Stimulated activated CD8-positive, alpha-beta memory T cell treated with anti-CD3 and anti-CD28 coated beads, Interleukin-15, amount 100 ng/mL, for 4 hours (primary cell): ENCODE measurements around the gene BMF.

Experiments
- DNase-seq, 2 donors: peaks; one replicate each; pipeline ENCODE4 v3.0.0-alpha.2; 2020; ENCODE audit warnings: low read depth in 2 of 2

The BMF gene

DNA sequence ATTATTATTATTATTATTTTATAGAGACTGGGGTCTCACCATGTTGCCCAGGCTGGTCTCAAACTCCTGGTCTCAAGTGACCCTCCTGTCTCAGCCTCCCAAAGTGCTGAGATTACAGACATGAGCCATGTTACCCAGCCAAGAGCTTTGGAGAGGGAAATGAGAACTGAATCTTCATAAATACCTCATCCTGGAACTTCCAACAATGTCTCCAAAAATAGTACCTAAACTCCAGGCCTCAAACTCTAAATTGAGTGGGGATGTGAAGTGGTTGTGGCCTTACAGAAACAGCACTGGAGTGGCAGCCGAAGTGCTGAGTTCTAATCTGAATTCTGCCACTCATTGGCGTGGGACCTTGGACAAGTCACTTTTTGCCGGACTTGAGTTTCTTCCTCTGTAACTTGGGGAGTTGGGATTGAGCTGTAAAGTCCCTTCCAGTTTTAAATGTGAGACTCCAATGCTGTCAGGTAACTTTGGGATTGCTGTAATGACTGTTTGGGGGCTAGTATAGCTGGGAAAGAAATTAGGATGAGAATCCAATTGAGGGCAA lies 59.7 kb downstream of the BMF start:
- DNase-seq, result no peak

DNA sequence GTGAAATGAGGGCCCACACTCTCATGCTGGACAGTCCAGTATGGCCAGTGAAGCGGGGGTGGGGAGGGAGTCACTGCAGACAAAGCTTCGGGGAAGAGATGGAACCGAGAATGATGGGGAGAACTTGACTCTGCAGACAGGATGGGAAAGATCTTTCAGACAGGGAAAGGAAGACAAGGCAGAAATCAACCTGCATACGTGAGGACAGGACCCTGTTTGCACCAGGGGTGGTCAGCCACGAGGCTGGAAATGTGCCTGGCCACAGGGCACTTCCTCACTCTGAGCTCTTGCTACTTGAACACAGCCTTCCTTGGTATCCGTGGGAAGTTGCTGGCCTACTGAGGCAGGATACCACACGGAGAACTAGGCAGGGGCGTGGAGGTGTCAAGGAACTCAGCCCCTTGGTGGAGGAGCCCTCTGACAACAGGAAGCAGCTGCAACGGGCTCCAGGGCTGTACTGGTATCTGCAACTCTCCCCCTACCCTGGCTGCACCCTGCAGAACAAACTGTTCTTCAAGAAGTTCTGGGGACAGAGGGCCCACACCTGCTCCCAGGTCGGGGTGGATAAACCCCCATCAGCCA lies 60.4 kb downstream of the BMF start:
- no peak for DNase-seq

DNA sequence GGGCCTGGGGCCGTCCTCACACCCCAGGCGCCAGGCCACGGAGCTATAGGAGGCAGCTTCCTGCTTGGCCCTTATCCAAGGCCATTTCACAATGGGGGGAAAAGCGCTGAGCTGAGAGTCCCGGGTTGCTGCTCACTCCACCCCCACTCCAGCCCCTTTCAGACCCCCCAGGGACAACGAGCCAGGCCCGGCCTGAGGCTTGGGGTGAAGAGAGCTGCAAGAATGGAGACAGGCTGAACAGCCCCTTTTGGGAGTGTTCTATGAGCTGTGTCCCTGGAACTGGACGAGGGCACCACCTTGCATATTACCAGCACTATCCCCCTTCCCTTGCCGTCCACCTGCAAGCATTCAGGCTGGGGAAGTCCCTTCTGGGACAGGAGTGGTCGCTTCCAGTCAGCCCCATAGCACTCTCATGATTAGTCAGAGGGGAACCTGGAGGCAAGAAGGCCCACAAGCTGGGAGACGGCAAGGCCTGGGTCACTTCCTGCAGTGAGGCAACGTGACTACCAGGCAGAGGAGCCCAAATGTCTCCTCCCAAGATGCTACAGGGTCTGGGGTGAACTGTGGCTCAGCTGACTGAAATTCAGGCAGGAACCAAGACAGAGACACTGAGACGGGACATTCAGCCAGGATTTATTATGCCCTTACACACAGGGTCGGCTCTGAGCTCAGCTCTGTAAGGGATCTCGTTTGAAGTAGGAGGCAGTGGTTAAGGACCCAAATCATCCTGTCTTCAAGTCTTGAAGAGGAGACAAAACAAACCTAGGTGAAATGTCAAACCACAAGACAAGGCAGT lies 61.1 kb downstream of the BMF start:
- peak; percentile 39 to 44 for DNase-seq

DNA sequence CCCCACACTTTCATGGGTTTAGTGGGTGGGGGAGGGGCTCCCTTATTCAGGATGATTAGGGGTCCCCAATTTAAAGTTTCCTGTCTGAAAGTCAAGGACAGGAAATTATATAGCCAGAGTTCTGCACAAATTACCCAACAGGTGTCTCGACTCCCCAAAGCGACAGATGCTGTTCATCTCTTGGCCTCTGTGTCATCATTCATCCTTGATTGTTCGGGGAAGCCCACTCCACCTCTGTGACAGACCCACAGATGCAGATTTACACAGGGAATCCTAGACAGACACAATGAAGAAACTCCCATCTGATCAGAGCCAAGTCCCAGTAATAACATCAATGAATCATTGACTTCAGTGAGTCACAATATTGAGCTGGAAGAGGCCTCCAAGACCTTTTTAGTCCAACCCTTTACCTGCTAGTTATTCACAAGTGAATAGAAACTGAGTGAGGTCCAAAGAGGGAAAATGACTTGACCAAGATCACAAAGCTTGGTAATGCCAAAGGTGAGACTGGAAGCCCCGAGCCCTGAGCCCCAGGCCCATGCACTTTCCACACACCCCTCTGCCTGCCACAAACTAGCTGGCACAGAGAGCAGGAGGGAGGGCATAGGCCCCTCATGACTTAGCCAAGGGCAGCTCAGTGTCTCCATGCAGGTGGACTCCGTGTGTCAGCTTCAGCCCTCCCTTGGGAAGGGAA lies 61.8 kb downstream of the BMF start:
- DNase-seq, result no peak

DNA sequence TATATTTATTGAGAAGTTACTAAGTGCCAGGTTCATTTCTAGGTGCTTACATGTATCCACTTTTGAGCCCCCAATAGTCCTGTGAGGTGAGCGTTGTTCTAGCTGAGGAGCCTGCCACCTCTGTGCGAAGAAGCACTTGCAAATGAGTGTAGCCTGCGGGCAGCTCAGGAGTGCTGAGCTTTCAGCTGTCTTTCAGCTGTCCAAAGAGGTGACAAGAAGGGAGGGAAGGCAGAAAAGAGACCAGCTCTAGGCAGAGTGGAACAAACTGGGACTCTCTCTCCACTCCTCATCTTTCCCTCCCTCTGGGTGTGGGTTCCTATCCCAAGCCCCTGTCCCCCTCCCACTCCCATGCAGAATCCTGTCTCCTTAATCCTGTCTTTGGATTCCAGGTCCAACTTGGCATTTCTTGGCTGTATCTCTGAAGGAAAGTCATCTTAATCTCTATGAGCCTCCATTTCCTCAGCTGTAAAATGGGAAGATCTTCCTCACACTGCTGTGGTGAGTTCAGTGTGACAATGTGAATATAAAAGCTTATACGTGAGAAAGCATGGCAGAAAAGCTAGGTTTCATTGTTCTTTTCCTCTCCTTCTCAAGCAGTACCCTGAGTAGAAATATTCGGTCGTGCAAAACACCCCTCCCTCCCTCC lies 63.0 kb downstream of the BMF start:
- no peak for DNase-seq

DNA sequence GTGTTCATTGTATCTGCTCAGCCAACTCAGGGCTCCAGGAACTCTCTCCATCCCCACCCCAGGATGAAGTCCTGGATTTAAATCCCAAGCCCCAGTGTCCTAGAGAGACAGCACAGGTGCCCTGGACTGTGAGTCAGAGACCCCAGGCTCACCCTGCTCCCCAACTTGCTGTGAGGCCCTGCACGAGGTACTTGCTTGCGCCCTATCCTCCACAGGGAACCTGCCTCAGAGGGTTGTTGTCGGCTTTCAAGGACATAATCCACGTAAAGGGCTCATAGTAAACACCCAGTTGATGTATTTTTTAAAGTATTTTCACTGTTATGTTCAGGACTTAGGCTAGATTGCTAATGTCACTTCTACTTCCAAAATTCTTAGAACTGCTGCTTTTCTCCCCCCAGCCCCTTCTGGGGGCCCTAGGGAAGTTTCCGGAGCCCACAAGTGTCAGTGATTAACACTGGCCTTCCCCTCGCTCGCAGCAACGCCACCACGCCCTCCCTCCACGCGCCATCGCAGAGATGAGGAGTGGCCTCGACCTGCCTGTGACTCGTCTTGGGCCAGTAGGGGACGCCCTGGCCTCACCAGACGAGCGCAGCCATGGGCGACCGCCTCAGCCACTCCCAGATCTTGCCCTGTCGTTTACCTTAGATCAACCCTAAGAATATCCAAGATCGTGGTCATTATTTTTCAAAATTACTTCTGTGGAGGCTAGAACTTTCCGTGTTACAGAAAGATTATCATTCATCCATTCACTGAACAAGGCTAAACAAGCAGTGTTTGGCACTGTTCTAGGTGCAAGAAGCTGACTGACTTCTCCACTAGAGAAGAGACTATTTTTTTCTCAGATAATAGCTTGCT lies 63.7 kb downstream of the BMF start:
- DNase-seq, result peak; percentile 65 to 72

DNA sequence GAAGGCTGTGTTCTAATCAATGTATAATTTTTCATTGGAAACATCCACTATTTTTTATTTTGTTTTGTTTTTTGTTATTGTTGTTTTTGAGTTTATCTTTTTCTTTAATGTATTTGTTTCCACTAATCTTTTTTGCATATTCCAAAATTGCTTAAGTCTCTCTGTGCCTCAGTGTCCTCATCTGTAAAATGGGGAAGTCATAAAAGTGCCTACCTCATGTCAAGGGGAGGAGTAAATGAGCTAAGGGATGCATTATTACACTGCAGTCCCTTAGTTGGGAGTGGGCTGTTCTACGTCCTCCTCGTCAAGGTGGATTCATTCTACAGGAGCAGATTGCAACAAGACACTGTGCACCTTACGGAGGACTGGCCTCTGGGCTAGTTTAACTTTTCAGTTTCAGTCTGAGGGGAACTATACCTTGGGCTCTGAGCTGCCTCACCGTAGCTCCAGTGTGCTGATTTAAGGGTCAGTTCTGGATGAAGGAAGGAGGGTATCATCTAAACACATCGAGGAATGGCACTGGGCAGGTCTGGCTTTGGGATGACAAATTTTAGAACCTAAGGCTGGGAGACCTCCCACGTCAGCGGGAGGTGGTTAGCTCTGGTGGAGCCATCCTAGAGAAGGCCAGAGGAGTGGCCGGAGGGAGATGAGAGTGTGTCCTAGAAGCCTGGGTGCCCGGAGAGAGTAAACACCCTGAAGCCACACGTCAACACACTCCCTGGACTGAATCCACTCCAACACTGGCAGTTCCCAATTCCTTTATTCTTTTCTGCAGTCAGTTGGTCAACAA lies 64.6 kb downstream of the BMF start:
- DNase-seq, result no peak

DNA sequence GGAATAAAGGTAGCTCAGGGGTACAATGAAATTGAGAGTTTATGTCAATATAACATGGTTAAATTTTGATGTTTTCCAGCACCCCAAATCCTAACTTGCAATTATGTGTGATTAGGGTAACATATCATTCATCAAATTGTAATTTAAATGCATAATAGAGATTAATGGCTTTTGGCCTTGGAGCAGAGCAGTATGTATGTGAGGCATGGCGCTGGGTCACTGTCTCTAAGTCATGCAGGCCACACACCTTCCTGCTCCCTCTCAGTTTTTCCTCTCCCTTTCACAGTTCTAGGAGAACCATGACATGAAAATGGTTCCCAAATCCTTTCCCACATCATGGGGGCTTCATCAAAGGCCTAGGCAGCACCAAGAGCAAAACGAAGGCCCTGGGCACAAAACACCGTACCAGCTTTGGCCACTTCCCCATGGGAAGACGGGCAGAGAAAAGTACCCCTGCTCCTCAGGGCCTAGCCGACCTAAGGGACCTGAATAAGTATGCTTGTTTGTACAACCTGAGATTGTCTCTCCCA lies 65.8 kb downstream of the BMF start:
- no peak for DNase-seq

DNA sequence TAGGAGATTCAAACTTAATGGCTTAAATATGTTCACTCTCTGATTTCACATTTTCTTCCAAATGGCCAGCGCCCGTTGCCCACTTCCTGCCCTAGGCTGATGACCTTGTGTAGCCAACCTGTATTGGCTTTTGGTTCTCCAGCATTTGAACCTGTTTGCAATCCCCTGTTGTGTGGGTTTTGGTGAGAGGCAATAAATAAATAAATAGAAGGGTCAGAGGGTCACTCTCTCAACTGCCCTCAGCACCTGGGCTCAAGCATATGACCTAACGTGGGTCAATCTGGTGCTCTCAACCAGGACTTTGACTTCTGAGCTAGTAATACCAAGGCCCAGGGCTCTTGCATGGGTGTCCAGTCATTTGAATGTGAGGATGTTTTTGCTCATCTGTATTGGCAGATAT lies 67.9 kb downstream of the BMF start:
- DNase-seq, result no peak

DNA sequence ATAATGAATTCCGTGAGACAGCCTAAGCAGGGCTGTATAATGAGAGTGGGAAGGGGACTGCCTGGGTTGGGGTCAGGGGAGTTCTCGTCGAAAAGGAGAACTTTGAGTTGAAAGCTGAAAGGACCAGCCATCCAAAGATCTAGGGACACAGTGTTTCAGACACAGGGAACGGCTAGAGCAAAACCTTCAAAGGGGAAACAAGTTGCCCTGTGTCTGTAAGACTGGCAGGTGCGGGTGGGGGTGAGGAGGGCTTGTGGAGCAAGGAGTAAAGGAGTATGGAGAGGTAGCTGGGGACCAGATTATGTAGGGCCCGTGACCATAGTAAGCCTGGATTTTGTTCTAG lies 68.4 kb downstream of the BMF start:
- no peak for DNase-seq

DNA sequence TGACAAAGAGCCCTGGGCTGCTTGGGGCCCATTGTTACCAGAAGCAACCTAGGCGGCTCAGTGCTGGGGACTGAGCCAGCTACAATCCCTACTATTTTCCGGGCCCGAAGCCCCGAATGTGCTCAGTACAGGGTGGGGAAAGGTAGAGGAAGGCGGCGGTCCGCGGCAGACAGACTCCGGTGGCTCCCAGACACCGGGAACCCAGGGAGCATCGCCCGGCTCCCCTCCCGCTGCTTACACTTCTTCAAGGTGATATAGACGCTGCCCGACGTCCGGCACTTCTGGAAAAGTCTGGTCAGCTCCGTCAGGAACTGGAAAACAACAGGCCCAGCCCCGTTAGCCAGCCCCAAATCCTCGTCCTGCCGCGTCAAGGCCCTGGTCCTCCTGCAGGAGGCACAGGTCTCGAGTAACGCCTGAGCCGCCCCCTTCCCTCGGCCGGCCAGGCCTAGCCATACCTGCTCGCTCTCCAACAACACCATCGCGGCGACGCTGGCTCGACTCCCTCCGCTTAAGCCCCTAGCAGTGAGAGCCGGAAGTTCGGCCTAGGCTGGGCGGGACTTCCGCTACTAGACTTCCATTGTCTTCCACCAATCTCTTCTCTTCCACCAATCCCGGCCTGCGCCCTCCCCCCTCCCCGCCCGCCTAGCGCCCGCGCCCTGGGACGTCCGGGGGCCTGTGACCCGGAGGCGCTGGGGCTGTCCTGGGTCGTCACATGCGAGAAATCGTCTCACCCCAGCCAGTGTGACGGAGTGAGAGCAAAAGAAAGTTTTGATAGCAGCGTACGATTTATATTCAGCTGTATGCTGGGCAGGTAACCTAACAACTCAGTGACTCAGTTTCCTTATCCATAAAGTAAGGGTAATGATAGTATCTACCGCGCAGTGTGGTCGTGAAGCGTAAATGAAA lies 69.8 kb downstream of the BMF start, which contains the start of gene SRP14:
Gene SRP14 (minus strand): TSS at position 544 of the 906 bp plus-strand sequence. CDS start 65 bp downstream, at position 479.
- DNase-seq, result peak; percentile 85 to 87

DNA sequence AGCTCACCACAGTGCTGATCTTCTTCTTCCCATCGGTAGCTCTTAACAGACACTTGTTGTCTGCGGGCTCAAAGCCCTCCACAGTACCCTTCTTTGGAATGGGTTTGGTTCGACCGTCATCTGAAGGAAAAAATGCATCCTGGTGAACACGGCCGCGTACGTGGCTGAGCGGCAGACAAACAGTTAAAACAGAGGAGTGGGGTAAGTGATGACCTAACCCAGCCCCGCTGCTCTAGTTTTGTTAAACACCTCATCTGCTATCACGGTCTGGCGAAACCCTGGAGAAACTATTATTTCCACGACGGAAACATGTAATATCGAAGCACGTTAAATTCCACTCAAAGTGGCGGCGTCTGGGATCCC lies 70.4 kb downstream of the BMF start:
- DNase-seq, result no peak
